Stimulated activated CD8-positive, alpha-beta memory T cell treated with anti-CD3 and anti-CD28 coated beads, Interleukin-4, amount 100 ng/mL, for 1 hour (primary cell): ENCODE data around the gene CCIN.
"Not testable (repeated sequence)": the region's sequence is repeated elsewhere in the genome, so short reads cannot be mapped to it uniquely, and the experiment has no call there.

Experiments used
- DNase-seq, 2 donors: peaks; one replicate each; pipeline ENCODE4 v3.0.0-alpha.2; 2020; ENCODE audit warnings: low read depth in 2 of 2, low spot score in 1 of 2

CCIN gene

DNA sequence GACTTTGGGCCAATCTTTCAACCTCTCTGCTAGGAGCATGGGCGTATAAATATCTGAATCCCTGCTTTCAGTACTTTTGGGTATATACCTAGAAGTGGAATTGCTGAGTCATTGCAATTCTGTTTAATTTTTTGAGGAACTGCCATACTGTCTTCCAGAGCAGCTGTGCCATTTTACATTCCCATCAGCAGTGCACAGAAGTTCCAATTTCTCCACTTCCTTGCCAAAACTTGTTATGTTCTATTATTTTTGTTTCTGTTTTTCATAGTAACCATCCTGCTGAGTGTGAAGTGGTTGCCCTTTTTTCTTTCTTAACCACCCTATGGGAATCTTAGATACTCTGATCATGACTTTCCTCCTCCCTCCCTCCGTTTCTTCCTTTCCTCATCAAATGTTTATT, 11.1 kb upstream of the CCIN start:
- DNase-seq: no peak

DNA sequence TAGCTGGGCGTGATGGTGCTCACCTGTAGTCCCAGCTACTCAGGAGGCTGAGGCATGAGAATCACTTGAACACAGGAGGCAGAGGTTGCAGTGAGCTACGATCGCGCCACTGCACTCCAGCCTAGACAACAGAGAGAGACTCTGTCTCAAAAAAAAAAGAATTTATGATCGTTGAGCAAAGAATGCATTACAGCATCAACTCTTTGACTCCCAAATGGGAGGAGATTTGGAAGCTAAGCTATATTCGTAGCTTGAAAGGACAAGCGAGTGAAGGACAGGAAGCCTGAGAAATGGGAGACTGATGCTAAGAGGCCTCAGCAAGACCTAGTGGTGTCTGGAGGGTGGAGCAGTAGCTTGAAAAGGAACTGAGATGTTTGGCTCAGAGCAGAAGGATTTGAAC, 10.3 kb upstream of the CCIN start:
- DNase-seq: no peak

- not testable (repeated sequence) for DNase-seq
Measured at GRCh38 chr9:36159509-36159908, 9.7 kb upstream of the CCIN start.

DNA sequence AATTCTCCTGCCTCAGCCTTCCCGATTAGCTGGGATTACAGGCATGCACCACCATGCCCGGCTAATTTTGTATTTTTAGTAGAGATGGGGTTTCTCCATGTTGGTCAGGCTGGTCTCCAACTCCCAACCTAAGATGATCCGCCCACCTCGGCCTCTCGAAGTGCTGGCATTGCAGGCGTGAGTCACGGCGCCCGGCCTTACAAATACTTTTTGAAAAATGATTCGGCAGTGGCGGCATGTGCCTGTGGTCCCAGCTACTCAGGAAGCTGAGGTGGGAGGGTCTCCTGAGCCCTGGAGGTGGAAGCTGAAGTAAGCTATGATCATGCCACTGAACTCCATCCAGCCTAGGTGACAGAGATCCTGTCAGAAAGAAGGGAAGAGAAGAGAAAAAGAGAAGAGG, 9.1 kb upstream of the CCIN start:
- DNase-seq: not testable (repeated sequence)

DNA sequence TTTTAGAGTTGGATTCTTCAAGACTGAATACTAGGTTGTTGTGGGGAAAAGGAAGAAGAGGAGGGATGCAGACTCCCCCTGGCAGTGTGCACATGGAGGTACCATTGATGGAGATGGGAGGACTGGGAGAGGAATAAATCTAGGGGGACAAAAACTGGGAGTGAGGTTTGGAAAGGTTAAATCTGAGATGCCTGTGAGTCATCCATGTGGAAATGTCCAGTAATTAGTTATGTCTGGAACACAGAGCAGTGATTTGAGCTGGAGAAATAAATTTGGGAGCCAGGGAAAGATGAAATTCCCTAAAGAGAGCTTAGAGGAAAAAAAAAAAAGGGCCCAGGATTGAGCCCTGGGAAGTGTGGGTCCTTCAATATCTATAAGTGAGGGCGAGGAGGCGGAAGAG, 8.0 kb upstream of the CCIN start:
- no peak for DNase-seq

DNA sequence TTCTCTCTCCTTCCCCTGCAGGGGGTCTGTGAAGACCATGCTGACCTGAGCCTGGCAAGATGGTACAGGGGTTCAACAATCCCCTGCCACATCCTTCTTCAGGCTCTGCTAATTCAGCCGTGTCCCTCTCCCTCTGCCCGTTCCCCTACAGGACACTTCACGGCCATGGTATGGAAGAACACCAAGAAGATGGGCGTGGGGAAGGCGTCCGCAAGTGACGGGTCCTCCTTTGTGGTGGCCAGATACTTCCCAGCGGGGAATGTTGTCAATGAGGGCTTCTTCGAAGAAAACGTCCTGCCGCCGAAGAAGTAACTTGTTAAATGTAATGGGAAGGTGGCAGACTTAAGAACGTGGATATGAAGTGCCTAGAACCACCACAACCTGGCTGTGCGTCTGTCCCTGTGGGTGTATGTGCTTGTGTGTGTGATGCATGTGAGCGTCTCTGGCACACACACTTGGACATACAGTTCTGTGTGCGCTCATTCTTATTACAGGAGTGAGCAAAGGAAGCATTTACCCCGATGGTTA, 6.9 kb upstream of the CCIN start:
- no peak for DNase-seq

GRCh38 chr9:36163049-36163785, 6.0 kb upstream of the CCIN start:
- no peak for DNase-seq

- DNase-seq: no peak
Measured at GRCh38 chr9:36163786-36164170, 5.4 kb upstream of the CCIN start.

GRCh38 chr9:36164372-36164771, 4.8 kb upstream of the CCIN start:
- no peak for DNase-seq

- no peak for DNase-seq
Measured at GRCh38 chr9:36164989-36165388, 4.2 kb upstream of the CCIN start.

DNA sequence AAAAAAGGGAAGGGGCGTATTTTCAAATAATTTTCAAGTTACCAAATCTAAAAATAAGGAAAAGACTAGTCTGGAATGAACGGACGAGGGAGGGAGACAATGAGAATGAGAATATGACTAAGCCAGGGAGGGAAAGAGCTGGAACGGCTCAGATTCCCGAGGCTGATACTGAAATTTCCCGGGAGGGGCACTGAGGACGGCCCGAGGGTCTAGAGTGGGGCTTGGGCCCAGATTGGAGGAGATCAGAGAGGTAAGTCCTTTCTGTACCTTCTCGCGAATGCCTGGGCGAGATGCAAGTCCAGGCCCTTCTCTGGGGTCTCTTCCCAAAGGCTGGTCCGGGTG, 3.4 kb upstream of the CCIN start:
- no peak for DNase-seq

- DNase-seq: peak; percentile 63 to 67
Measured at GRCh38 chr9:36166168-36166927, 2.8 kb upstream of the CCIN start.

DNA sequence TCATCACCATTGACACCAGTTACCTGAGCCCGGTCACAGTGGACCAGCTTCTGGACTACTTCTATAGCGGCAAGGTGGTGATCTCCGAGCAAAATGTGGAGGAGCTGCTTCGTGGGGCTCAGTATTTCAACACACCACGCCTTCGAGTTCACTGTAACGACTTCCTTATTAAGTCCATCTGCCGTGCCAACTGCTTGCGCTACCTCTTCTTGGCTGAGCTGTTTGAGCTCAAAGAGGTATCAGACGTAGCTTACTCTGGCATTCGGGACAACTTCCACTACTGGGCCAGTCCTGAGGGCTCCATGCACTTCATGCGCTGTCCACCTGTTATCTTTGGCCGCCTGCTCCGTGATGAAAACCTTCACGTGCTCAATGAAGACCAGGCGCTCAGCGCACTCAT, 520 bp downstream of the CCIN start:
- DNase-seq: no peak

DNA sequence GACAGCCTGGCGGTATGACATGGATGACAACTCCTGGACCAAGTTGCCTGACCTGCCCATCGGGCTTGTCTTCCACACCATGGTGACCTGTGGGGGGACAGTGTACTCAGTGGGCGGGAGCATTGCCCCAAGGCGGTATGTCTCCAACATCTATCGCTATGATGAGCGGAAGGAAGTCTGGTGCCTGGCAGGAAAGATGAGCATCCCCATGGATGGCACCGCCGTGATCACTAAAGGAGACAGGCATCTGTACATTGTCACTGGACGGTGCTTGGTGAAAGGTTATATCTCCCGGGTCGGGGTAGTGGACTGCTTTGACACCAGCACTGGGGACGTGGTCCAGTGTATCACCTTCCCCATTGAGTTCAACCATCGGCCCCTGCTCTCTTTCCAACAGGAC, 1.3 kb downstream of the CCIN start:
- no peak for DNase-seq

- no peak for DNase-seq
Measured at GRCh38 chr9:36173861-36174260, 4.7 kb downstream of the CCIN start.

- DNase-seq: no peak
Measured at GRCh38 chr9:36174271-36174670, 5.1 kb downstream of the CCIN start.

- DNase-seq: no peak
Measured at GRCh38 chr9:36174731-36175130, 5.5 kb downstream of the CCIN start.

DNA sequence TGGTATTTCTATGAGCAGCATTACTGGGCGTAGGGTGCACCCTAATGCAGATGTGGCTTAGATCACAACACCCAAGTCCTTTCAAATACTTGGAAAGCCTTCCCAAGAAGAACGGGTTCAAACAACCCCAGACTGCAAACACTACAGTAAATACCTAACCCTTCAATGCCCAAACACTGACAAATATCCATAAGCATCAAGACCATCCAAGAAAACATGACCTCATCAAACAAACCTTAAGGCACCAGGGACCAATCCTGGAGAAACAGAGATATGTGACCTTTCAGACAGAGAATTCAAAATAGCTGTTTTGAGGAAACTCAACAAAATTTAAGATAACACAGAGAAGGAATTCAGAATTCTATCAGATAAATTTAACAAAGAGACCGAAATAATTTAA, 6.0 kb downstream of the CCIN start:
- not testable (repeated sequence) for DNase-seq

- DNase-seq: not testable (repeated sequence)
Measured at GRCh38 chr9:36176496-36176895, 7.3 kb downstream of the CCIN start.

GRCh38 chr9:36177571-36177970, 8.4 kb downstream of the CCIN start:
- no peak for DNase-seq

DNA sequence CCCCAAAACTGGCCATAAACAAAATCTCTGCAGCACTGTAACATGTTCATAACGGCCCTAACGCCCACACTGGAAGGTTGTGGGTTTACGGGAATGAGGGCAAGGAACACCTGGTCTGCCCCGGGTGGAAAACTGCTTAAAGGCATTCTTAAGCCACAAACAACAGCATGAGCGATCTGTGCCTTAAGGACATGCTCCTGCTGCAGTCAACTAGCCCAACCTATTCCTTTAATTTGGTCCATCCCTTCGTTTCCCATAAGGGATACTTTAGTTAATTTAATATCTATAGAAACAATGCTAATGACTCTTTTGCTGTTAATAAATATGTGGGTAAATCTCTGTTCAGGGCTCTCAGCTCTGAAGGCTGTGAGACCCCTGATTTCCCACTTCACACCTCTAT, 11.1 kb downstream of the CCIN start:
- DNase-seq: not testable (repeated sequence)

DNA sequence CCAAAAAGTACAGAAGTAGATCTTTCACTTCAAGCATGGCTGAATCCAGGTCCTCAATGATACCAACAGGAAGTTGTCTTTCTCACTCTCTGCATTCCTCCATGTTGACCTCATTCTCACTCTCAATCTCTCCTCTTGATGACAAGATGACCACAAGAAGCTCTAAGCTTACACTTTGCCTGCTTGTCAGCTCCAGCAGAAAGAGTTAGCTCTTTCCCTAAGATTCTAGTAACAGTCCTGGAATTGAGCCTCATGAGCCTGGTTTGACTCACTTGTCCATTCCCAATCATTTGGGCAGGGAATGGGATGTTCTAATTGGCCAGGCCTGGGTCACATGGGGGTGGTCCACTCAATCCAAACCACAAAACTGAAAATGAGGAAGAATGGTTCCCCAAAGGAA, 18.2 kb downstream of the CCIN start:
- no peak for DNase-seq

DNA sequence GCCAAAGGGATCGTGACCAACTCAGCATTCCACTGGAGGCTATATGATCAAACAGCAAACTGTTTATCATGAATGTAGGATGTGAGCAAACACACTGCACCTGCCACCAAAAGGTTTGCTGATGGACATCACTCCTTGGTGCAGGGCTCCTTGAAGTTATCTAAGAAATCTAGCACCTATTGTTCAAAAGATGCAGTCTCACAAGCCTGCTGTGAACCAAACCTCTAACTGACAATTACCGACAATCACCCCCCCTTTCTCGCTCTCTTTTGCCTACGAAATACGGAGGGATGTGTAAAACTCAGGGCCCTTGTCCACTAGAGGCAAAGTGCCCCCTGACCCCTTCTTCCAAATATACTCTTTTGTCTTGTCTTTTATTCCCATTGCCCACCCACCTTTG, 19.0 kb downstream of the CCIN start:
- no peak for DNase-seq
